Breast epithelium (tissue), 3 donors: ENCODE data around the gene IL12RB2.

Experiments used
- CTCF ChIP-seq, 3 donors: fragments of 450-650 bp; IDR thresholded peaks; one replicate each; pipeline ENCODE4 v1.5.1; 2016 to 2017; ENCODE audit warnings: antibody characterized with exemption in 3 of 3, mild to moderate bottlenecking in 3 of 3, moderate library complexity in 3 of 3
- POLR2A ChIP-seq: fragments of 450-650 bp; IDR thresholded peaks from one replicate; pipeline ENCODE4 v1.6.1; 2016; ENCODE audit warnings: antibody characterized with exemption, mild to moderate bottlenecking, moderate library complexity

GRCh38 chr1:67347688-67348472 lies 40.2 kb downstream of the IL12RB2 start:
- TF ChIP-seq CTCF (IDR thresholded peaks at IDR 0.05) (peak; percentile 46 to 82 (median 72)), POLR2A (no peak)
